Activated CD8-positive, alpha-beta memory T cell treated with anti-CD3 and anti-CD28 coated beads, Interleukin-2, amount 50 U/mL, for 24 hours (primary cell): ENCODE measurements around the gene EWSR1.

Experiments
- DNase-seq: peaks from one replicate; pipeline ENCODE4 v3.0.0-alpha.2; 2020; ENCODE audit errors: extremely low read depth

EWSR1 gene

DNA sequence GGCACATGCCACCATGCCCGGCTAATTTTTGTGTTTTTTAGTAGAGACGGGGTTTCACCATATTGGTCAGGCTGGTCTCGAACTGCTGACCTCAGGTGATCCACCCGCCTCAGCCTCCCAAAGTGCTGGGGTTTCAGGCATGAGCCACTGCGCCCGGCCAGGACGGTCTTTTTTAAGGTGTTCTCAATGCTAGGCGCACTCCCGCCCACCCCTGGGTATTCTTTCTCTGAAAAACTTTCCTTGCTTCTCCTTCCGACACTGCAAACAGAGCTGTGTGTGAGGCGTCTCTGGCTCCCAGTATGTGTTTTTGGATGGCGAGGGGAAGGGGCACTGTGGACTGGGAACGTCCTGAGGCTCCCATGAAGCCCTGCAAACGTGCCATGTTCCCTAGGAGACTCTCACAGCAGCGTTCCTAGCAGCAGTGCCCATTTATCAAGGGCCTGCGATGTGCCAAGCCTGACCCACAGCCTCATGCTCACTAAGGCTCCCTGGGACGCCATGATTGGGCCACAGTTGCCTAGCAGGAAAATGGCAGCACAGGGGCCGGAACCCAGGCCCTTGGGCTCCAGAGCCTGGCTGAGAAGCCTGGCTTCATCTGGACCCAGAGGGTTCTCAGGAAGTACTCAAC is 49.9 kb downstream of the EWSR1 start:
- no peak for DNase-seq

- no peak for DNase-seq
These were observed 51.0 kb downstream of the EWSR1 start for GRCh38 chr22:29319072-29319471.

GRCh38 chr22:29320546-29320945 is 52.5 kb downstream of the EWSR1 start:
- DNase-seq, result no peak

DNA sequence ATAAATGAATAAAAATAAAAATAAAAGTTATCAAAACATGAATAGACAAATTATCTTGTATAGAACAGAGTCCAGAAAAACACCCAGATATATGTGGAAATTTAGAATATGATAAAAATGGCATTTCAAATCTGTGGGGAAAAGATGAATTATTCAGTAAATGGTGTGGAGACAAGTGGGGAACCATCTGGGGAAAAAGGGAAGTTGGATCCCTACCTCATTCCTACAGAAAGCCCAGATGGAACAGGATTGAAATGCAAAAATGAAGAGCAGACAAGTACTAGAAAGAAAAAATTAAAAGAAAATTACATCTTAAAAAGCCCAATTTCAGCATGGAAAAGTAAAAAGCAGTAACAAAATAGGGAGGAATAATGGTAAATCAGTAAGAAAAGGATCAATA is 55.6 kb downstream of the EWSR1 start:
- no peak for DNase-seq

GRCh38 chr22:29325356-29325755 is 57.3 kb downstream of the EWSR1 start:
- DNase-seq, result no peak

DNA sequence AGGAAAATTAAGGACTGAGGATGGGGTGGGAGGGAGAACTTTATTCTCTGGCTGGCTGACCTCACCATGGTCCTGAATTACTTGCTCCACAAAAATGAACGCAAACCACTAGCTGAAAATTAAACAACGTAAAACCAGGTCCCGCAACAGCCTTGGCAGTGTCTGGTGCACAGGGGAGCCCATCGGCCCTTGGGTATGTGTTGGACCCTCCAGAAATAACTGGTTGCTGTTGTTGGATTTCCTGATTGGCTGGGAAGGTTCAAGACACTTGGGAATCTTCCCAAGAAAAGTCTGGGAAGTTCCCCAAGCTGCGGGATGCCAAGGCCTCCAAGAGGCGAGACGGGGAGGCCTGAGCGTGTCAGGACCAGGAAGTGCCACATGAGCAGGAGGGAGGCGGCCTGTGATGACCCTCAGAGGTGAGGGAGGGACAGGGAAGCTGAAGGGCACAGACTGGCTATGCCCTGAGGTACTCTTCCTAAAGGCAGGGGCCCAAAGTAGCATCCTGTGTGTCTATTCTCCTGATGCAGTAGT is 57.8 kb downstream of the EWSR1 start:
- no peak for DNase-seq

DNA sequence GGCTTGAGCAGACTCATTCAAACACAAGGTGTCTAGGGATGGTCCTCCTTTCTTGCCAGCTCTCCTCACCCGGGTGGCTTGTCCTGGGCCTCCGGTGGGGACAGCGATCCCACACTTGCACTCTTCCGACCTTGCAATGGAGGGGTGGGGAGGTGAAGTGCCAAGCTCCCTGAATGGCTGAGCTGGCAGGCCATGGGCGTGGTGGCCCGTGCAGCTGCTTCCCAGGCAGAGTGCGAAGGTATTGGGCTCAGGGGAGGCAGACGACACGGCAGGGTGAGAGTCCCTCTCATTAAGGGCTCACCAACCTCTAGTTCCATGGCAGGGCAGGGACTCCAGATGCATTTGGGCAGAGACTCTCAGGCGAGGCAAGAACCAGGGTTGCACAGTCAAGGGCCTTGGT is 58.4 kb downstream of the EWSR1 start:
- no peak for DNase-seq

GRCh38 chr22:29327089-29327764 is 59.2 kb downstream of the EWSR1 start:
- DNase-seq, result no peak

- DNase-seq, result no peak
These were observed 60.0 kb downstream of the EWSR1 start for GRCh38 chr22:29328055-29328454.

GRCh38 chr22:29328566-29329500 is 60.8 kb downstream of the EWSR1 start:
- DNase-seq, result no peak

- no peak for DNase-seq
These were observed 61.5 kb downstream of the EWSR1 start for GRCh38 chr22:29329581-29329980.

DNA sequence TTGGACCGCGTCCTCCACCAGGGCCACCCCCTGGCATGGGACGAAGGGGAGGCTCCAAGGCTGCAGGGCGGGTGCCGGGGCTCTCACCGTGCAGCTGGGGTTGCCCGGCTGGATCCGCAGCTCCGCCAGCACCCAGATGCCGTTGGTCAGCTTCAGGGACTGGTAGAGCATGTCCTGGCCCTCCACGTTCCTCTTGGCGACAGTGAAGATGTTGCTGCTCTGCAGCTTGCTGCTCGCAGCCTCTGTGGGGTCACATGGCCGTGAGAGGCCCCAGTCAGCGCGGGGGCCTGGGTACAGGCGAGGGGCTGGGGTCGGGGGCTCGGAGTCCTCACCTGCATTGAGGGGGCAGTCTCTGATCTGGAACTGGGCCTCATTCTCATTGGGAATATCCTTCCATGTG is 62.2 kb downstream of the EWSR1 start:
- DNase-seq, result no peak

DNA sequence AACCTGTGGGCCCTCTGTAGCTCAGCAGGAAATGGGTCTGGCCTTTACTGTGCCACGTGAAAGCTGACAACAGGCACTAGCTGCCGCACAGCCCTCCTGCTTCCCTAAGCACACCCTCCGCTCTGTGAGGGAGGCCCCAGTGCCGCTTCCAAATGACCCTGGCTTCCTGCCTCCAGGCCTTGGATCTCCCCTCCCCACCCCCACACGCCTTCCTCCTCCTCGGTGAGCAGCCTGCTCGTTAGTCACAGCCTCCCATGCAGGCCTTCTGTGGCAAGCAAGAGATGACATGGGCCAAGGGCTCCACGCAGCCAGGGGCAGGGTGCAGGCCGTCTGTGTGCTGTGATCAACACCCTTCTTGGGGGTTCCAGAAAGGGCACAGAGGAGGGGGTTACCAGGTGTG is 62.7 kb downstream of the EWSR1 start:
- no peak for DNase-seq

GRCh38 chr22:29331213-29331612 is 63.1 kb downstream of the EWSR1 start:
- no peak for DNase-seq

DNA sequence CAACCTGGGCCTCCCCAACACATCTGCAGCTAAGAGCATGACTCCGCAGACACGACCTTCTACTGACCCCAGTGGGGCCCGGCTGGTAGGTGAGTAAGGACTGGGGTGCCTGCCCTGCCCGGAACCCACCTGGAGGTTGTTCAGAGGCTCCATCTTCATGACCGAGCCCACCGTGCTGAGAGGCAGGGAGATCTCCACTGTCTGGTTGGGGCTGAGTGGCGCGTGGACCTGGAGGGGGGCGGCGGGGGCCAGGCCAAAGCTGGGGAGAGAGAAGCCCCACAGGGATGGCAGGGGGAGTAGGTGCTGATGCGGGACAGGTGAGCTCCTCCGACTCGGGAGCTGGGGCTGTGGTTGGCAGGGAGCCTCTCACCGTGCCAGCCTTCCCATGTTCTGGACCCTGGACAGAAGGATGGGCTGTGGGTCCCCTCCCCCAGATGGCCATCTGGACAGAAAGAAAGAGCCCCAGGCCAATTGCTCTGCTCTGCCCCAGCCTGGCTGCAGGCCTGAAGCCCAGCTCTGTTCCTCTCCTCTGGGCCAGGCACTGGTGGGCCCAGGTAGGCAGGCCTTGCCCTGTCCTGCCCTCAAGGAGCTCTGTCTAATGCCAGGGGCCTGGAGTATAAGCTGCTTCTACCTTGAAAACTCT is 63.7 kb downstream of the EWSR1 start:
- DNase-seq, result no peak

DNA sequence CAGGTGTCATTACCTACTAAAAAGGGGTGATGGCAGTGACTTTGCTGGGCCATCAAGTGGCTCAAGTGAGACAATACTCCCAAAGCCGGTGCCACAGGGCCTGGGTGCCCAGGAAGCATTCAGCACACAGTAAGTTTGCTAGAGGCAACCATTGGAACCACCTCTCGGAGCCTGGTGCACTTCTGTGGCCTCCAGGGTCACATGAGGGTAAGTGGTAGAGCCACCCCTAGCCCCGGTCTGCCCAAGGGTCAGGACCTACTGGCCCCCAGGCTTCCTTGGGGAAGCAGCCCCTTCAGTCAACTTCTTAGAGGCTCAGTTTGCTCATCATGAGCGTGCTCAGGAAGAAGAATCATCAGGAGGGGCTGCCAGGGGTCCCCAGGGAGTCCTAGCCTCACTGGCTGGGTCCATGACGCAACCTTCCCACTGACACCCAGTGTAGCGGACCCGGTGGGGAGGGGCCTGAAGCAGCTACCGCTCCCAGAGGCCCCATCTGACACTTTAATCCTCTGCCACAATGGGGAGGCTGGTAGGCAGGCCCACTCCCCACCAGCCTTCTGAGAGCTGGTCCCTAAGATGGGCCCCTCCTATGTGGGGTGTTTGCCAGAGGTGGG is 64.9 kb downstream of the EWSR1 start:
- DNase-seq, result no peak

GRCh38 chr22:29334148-29334547 is 66.1 kb downstream of the EWSR1 start:
- DNase-seq, result no peak

DNA sequence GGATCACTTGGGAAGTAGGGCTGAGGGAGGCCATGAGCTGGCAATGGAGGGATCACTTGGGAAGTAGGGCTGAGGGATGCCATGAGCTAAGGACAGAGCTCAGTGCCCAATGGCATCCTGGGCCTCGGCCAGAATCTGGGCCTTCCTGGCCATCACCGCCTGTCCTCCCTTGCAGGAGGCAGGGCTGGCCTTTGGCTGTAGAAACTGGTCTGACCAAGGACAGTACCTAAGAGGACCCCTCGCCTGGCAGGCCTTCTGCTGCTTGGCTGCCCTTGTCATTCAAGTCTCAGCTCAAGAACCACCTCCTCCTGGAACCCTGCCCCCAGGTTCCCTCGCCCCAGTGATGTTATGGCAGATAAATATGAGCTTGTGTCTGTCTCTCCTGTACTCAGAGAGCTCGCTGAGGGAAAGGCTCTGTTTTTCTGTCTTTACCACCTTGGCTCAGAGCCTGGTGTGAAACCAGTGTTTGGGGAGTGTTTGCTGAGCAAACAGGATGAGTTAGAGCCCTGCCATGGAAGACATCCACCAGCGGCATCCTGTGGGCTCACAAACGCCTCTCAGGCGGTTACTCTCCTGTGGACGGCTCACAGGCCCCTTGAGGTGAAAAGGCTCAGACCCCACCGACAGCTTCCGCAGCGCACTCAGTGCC is 66.8 kb downstream of the EWSR1 start:
- DNase-seq, result no peak

- DNase-seq, result no peak
These were observed 67.6 kb downstream of the EWSR1 start for GRCh38 chr22:29335656-29336055.

DNA sequence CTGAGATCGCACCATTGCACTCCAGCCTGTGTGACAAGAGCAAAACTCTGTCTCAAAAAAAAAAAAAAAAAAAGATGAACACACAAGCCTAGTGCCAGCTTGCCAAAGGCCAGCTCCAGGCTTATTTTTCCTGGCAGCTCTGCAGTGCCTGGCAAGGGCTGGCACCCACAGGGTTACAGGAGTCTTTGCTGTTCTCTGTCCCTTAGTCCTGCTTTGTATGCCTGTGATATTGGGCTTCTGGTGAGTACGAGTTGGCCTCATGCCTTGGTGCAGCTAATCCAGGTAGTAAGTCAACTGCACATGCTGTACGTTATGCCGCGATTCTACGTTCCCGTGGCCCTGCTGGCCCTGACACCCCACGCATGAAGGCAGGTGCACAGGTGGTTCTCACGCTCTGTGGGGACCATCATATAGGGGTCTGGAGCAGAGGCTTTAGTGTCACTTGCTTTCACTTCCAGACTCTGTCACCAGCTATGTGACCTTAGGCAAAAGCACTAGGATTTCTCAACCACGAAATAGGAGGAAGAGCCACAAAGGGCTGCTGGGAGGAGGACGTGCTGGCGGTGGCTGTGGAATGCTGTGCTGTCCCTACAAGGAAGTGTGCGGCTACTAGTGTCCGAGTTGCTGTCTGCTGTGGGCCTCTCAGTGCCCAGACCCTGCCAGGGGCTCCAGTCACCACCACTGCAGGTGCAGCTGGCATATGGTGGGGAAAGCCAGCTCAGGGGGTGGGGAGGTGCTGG is 68.9 kb downstream of the EWSR1 start:
- DNase-seq, result no peak
